Stimulated activated CD4-positive, alpha-beta T cell treated with anti-CD3 and anti-CD28 coated beads, TNF-alpha, amount 100 ng/mL, for 4 hours (primary cell): ENCODE data around the gene IRF1.
A peak's percentile ranks its signal among the peaks of the same experiment; 100 is the strongest.
"Not testable (repeated sequence)": the region's sequence is repeated elsewhere in the genome, so short reads cannot be mapped to it uniquely, and the experiment has no call there.

Experiments
- DNase-seq, 3 experiments: peaks; one replicate each; pipeline ENCODE4 v3.0.0-alpha.2; 2020; ENCODE audit warnings: low read depth in 3 of 3

IRF1 gene

GRCh38 chr5:132490484-132491367 is at the start of gene IRF1:
TSS of gene IRF1 (minus strand) at chr5:132490773. CDS start at chr5:132489478, 1,295 bp downstream.
- peak; percentile 96 to 99 (median 99) for DNase-seq

- no peak for DNase-seq
Observed at GRCh38 chr5:132540149-132540548, 49.6 kb upstream of the IRF1 start.

DNA sequence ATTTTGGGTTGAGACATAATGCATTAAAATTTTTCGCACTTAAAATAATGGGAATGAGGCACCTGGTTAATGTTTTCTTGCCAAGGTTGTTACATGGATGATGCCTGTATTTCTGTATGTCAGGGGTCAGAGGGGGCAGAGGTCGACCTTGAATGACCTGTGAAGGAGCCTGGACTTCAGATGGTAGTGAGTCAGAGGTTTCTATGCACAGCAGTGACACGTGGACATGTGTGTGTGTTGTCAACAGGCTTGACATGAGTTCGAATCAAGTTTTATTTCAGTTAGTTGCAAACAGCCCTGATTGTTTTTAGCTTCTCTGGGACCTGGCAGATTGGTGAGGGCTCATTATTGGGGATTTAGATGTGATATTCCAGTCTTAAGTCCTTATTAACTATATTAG is 49.1 kb upstream of the IRF1 start:
- DNase-seq: no peak

- DNase-seq: no peak
Observed at GRCh38 chr5:132530946-132531345, 40.4 kb upstream of the IRF1 start.

GRCh38 chr5:132528866-132529634 is 38.5 kb upstream of the IRF1 start:
- no peak for DNase-seq

DNA sequence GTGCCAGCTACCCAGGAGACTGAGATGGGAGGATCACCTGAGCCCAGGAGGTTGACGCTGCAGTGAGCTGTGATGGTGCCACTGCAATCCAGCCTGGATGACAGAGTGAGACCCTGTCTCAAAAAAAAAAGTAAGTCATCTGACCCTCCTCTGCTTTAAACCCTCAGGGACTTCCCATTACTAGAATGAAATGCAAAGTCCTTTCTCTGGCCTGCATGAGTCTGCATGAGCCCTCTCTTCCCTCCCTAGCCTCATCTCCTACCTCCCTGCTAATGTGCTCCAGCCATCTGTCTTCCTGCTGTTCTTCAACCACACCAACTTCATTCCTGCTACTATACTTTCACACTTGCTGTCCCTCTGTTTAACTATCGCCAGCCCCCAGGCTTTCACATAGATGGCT is 37.4 kb upstream of the IRF1 start:
- DNase-seq: no peak

- DNase-seq: no peak
Observed at GRCh38 chr5:132526974-132527564, 36.5 kb upstream of the IRF1 start.

GRCh38 chr5:132526290-132526973 is 35.9 kb upstream of the IRF1 start:
- DNase-seq: peak in 2 of 3 experiments; percentile 8 to 20

DNA sequence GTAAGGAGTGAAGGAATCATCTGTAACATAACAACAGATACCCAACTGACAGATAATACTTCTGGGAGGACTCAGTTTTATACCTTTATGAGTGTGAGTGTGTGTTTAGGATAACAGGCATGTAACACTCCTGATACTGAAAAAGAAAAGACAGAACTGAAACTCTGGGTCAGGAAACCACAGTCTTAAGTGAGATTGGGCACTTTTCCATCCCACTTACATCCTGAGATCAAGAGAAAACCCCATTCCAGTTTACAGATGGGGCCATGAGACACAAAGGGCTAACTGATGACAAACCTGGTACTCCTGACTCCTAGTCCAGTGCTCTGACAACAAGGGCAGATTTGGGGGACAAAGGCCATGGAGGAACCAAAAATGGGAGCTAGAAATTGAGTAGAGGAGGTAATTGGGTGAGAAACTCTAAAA is 34.7 kb upstream of the IRF1 start:
- DNase-seq: no peak

DNA sequence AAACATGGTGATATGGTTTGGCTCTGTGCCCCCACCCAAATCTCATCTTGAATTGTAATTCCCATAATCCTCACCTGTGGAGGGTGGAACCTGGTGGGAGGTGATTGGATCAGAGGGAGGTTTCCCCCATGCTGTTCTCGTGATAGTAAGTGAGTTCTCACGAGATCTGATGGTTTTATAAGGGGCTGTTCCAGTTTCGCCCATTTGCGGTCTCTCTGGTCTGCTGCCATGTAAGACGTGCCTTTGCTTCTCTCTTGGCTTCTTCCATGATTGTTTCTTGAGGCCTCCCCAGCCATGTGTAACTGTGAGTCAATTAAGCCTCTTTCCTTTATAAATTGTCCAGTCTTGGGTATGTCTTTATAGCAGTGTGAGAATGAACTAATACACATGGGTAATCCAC is 34.3 kb upstream of the IRF1 start:
- not testable (repeated sequence) for DNase-seq

DNA sequence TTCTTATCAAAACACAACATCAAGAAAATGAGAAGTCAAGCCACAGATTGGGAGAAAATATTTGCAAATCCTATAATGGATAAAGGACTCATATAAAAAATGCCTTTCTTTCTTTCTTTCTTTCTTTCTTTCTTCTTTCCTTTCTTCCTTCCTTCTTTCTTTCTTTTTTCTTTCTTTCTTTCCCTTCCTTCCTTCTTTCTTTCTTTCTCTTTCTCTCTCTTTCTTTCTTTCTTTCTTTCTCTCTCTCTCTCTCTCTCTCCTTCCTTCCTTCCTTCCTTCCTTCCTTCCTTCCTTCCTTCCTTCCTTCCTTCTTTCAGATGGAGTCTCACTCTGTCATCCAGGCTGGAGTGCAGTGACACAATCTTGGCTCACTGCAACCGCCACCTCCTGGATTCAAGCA is 31.5 kb upstream of the IRF1 start:
- DNase-seq: not testable (repeated sequence)

DNA sequence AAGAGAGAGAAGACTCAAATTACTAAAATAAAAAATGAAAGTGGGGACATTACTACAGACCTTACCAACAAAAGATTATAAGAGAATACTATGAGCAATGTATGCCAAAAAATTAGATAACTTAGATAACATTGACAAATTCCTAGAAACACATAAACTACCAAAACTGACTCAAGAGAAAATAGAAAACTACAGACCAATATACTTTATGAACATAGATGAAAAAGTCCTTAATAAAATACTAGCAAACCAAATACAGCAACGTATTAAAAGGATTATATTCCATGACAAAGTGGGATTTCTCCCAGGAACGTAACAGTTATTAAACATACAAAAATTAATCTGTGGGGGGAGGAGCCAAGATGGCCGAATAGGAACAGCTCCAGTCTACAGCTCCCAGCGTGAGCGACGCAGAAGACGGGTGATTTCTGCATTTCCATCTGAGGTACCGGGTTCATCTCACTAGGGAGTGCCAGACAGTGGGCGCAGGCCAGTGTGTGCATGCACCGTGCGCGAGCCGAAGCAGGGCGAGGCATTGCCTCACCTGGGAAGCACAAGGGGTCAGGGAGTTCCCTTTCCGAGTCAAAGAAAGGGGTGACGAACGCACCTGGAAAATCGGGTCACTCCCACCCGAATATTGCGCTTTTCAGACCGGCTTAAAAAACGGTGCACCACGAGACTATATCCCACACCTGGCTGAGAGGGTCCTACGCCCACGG is 23.2 kb upstream of the IRF1 start:
- DNase-seq: not testable (repeated sequence)

GRCh38 chr5:132510076-132510475 is 19.5 kb upstream of the IRF1 start:
- no peak for DNase-seq

DNA sequence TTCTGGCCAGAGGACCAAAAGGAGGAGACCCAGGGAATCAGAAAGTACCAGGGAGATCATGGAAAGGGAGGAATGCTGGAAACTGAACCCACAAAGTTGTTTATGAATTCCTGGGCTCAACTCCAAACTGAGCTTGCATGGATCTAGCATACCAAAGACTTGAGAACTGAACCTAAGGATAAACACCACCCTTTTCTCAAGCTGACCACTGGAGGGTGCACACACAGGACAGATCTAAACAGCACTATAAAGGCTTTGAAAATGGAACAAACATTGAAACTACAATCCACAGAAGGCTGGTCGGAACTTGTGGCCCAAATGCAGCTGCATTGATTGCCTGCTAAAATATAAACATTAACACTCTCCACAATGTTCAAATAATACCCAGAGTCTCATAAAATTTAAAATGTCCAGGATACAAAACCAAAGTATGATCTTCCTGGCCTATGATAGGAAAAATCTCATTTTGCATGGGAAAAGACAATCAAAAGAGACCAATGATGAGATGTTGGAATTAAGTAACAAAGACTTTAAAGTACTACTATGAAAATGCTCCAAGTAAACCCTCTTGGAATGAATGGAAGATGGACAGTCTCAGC is 15.6 kb upstream of the IRF1 start:
- no peak for DNase-seq

GRCh38 chr5:132505641-132506040 is 15.1 kb upstream of the IRF1 start:
- no peak for DNase-seq

- no peak for DNase-seq
Observed at GRCh38 chr5:132504746-132505145, 14.2 kb upstream of the IRF1 start.

- DNase-seq: no peak
Observed at GRCh38 chr5:132503244-132503643, 12.7 kb upstream of the IRF1 start.

- DNase-seq: no peak
Observed at GRCh38 chr5:132501961-132502931, 11.7 kb upstream of the IRF1 start.

GRCh38 chr5:132501629-132501956 is 11.0 kb upstream of the IRF1 start:
- DNase-seq: no peak
